HK-2 (cell line): Measurements from ENCODE around the gene NUP43.
"Not testable (repeated sequence)": the region's sequence is repeated elsewhere in the genome, so short reads cannot be mapped to it uniquely, and the experiment has no call there.

Source experiments
- DNase-seq: peaks from one replicate; pipeline ENCODE4 v3.0.0-alpha.2; 2018; ENCODE audit not compliant: unreplicated experiment

Gene NUP43

GRCh38 chr6:149691201-149691600 is 55.1 kb downstream of the NUP43 start:
- no peak for DNase-seq

DNA sequence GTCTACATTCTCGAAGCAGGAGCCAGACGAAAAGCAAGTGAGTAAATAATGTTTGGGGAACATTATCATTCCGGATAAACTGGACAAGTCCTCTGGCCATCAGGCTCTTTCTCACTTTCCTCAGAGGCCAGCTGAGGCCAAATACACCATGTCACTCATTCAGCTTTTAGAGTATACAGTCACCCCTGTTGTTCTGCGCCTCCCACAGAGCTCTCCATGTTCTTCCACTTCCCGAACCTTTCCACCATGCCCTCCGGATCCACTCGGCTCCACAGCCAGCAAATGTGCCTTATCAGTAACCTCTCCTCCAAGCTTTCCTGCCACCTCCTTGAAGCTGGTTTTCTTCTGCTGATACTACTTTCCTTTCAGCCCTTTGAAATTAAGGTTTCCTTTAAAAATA is 60.1 kb downstream of the NUP43 start:
- DNase-seq = no peak

DNA sequence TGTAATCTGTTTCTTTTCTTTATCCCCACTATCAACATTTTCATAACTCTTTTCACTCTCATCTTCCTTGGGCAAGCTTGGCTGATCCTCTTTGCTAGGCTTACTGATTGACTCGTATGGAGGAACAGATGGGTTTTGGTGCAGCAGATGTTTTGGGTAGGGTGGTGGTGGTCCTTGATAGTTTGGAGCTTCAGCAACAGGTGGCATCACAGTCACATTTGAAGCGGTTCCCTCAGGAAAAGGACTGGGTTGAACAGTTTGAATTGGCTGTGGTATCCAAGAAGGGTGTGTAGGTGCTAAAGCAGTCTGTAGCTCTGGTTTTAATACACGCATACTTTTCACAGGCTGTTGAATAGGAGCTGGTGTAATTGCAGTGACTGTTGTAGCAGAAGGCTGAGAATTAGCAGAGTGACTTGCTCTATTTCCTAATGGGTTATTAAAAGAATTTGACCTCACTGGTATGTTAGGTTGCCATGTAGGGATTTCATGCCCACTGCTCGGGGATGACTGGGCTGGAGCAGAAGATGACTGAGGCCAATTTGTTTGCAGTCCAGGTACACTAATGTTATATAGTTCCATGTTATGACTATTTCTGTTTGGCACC is 63.0 kb downstream of the NUP43 start:
- DNase-seq = no peak

GRCh38 chr6:149681845-149682244 is 64.5 kb downstream of the NUP43 start:
- not testable (repeated sequence) for DNase-seq

- DNase-seq = no peak
Observed at GRCh38 chr6:149681209-149681608, 65.1 kb downstream of the NUP43 start.

- DNase-seq = no peak
Observed at GRCh38 chr6:149680503-149680902, 65.8 kb downstream of the NUP43 start.
